GM12878 (cell line): ENCODE results near the gene BICD1.

Source experiments
- ATF2 ChIP-seq: IDR thresholded peaks from 2 replicates; pipeline ENCODE4 v1.6.1; 2012; ENCODE audit warnings: low read length, inconsistent platforms
- BCL11A ChIP-seq: IDR thresholded peaks from 2 replicates; pipeline ENCODE4 v1.6.1; 2011; ENCODE audit warnings: low read depth, low read length
- CHD2 ChIP-seq: IDR thresholded peaks from 2 replicates; pipeline ENCODE4 v1.6.1; 2011; ENCODE audit warnings: low read depth, low read length, improper control_type of control experiment, borderline replicate concordance
- CTCF ChIP-seq, 3 experiments: IDR thresholded peaks in 2 of 3; conservative IDR thresholded peaks in 1 of 3; 2 replicates each; pipeline ENCODE4 v1.5.1; 2011; ENCODE audit warnings: low read depth in 3 of 3, low read length in 3 of 3, mild to moderate bottlenecking in 3 of 3, control low read depth in 2 of 3, moderate library complexity in 2 of 3, inconsistent platforms in 1 of 3, mixed read lengths in 1 of 3; ENCODE audit not compliant: control insufficient read depth in 2 of 3, insufficient read depth in 1 of 3; ENCODE audit errors: extremely low read depth in 1 of 3
- EZH2 ChIP-seq: IDR thresholded peaks from 2 replicates; pipeline ENCODE4 v1.6.1; 2012; ENCODE audit warnings: low read depth, mild to moderate bottlenecking, control low read depth, inconsistent platforms, low read length, borderline replicate concordance; ENCODE audit not compliant: control insufficient read depth
- FOS ChIP-seq: IDR thresholded peaks from 3 replicates; pipeline ENCODE4 v1.6.1; 2011; ENCODE audit warnings: borderline replicate concordance; ENCODE audit not compliant: insufficient read length; ENCODE audit errors: extremely low read depth
- HDGF ChIP-seq: fragments of 450-650 bp; IDR thresholded peaks from 2 replicates; pipeline ENCODE4 v1.6.1; 2016; ENCODE audit warnings: antibody characterized with exemption
- POLR2A ChIP-seq: IDR thresholded peaks from 2 replicates; pipeline ENCODE4 v1.6.1; 2011; ENCODE audit warnings: low read depth, mild to moderate bottlenecking, low read length
- POLR2AphosphoS5 ChIP-seq: IDR thresholded peaks from 2 replicates; pipeline ENCODE4 v1.6.1; 2011; ENCODE audit warnings: mild to moderate bottlenecking, low read length, inconsistent platforms
- TF ChIP-seq, protein P1 (sequence below): IDR thresholded peaks from 2 replicates; pipeline ENCODE4 v1.6.1; 2011; ENCODE audit warnings: low read depth, low read length, improper control_type of control experiment, borderline replicate concordance
- TF ChIP-seq, protein P2 (sequence below): IDR thresholded peaks from 2 replicates; pipeline ENCODE4 v1.6.1; 2012; ENCODE audit warnings: mild to moderate bottlenecking, low read depth, low read length
- TF ChIP-seq, protein P3 (sequence below): fragments of 450-650 bp; IDR thresholded peaks from 2 replicates; pipeline ENCODE4 v1.6.1; 2017; ENCODE audit warnings: mild to moderate bottlenecking

- no peak for TF ChIP-seq POLR2AphosphoS5
- TF ChIP-seq EZH2: no peak
- no peak for TF ChIP-seq CHD2
- no peak for TF ChIP-seq FOS
- no peak for TF ChIP-seq POLR2A
- no peak for TF ChIP-seq BCL11A
- TF ChIP-seq, protein P1, sequence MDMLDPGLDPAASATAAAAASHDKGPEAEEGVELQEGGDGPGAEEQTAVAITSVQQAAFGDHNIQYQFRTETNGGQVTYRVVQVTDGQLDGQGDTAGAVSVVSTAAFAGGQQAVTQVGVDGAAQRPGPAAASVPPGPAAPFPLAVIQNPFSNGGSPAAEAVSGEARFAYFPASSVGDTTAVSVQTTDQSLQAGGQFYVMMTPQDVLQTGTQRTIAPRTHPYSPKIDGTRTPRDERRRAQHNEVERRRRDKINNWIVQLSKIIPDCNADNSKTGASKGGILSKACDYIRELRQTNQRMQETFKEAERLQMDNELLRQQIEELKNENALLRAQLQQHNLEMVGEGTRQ: no peak
- TF ChIP-seq, protein P2, sequence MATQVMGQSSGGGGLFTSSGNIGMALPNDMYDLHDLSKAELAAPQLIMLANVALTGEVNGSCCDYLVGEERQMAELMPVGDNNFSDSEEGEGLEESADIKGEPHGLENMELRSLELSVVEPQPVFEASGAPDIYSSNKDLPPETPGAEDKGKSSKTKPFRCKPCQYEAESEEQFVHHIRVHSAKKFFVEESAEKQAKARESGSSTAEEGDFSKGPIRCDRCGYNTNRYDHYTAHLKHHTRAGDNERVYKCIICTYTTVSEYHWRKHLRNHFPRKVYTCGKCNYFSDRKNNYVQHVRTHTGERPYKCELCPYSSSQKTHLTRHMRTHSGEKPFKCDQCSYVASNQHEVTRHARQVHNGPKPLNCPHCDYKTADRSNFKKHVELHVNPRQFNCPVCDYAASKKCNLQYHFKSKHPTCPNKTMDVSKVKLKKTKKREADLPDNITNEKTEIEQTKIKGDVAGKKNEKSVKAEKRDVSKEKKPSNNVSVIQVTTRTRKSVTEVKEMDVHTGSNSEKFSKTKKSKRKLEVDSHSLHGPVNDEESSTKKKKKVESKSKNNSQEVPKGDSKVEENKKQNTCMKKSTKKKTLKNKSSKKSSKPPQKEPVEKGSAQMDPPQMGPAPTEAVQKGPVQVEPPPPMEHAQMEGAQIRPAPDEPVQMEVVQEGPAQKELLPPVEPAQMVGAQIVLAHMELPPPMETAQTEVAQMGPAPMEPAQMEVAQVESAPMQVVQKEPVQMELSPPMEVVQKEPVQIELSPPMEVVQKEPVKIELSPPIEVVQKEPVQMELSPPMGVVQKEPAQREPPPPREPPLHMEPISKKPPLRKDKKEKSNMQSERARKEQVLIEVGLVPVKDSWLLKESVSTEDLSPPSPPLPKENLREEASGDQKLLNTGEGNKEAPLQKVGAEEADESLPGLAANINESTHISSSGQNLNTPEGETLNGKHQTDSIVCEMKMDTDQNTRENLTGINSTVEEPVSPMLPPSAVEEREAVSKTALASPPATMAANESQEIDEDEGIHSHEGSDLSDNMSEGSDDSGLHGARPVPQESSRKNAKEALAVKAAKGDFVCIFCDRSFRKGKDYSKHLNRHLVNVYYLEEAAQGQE: no peak
- TF ChIP-seq ATF2: no peak
- no peak for TF ChIP-seq CTCF (IDR thresholded peaks at IDR 0.05 in 2 of 3, conservative IDR thresholded peaks at IDR 0.05 in 1 of 3; ENCODE audit: control insufficient read depth in 2 of 3, extremely low read depth in 1 of 3, insufficient read depth in 1 of 3, low read depth in 3 of 3, low read length in 3 of 3)
- TF ChIP-seq, protein P3, sequence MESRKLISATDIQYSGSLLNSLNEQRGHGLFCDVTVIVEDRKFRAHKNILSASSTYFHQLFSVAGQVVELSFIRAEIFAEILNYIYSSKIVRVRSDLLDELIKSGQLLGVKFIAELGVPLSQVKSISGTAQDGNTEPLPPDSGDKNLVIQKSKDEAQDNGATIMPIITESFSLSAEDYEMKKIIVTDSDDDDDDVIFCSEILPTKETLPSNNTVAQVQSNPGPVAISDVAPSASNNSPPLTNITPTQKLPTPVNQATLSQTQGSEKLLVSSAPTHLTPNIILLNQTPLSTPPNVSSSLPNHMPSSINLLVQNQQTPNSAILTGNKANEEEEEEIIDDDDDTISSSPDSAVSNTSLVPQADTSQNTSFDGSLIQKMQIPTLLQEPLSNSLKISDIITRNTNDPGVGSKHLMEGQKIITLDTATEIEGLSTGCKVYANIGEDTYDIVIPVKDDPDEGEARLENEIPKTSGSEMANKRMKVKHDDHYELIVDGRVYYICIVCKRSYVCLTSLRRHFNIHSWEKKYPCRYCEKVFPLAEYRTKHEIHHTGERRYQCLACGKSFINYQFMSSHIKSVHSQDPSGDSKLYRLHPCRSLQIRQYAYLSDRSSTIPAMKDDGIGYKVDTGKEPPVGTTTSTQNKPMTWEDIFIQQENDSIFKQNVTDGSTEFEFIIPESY: no peak
- TF ChIP-seq HDGF: no peak
Observed at GRCh38 chr12:32296567-32296966, 189.9 kb downstream of the BICD1 start.
